ENCODE measurements around the gene NPC1L1. TPM values are rescaled to one million over a fixed set of nuclear protein-coding genes. Genes with fewer than 3 reads are reported as not detected.

Gene NPC1L1
- total and polyA plus RNA-seq, 4 experiments from 2014 or later = 0.19 to 0.23 TPM; not detected in 2

DNA sequence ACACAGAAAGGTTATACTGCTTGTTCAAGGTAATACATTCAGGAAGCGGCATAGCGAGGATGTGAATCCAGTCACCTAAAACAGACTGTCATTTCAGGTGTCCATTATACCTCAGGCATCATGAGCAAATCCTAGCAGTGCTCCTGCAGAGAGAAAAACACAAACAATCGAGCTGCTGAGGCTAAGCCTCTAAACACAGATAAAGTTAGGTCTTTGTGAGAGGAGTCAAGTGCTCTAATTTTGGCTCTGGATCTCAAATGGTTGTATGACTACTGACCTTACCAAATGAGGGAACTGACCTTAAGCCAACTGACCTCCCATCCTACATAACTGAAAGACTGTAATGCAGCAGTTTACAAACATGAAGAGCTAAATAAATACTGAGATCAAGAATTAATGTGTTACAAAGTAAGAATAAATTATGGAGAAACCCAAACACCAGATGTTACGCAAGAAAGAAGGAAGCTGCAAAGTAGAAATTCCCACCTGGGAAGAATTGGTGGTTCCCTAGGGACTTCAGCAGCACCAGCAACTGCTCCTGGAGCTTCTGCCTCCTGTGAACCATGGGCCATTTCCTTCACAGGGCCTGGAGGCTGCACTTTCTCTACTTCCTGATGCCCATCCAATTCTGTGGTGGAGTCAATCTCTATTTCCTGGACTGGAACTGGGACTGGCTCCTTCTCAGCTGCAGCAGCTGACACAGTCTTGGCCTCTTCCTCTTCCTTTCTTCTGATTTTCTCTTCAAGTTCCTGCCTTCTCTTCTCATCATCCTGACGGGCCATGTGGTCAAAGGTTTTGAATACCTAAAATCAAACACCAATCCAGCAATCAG lies 56.4 kb downstream of the NPC1L1 start:
- H3K4me3 Mint-ChIP-seq = peak overlapping the region in 5 of 8 donors; percentile 4 to 51 (median 21)
- H3K27ac Mint-ChIP-seq = peak overlapping the region in 4 of 7 donors; percentile 5 to 57 (median 38)
- H3K27me3 Mint-ChIP-seq = no peaks in the 10 kb centered on the region
- no peak for DNase-seq
- H3K4me3 ChIP-seq (ENCODE audit: low read length in 2 of 2) = no peak overlapping the region
- H3K36me3 Mint-ChIP-seq = peaks cover 50 to 76% of the 10 kb centered on the region in 2 donors
- ChIA-PET CTCF (ENCODE audit: partially characterized antibody) (interaction anchor here (1.1 kb wide), 1 partner anchor 244 kb away, joined by 3 read pairs; no protein-coding TSS in a partner anchor), POLR2A (ENCODE audit: partially characterized antibody) (interaction anchor here (0.9 kb wide), 1 partner anchor 17 kb away, joined by 4 read pairs; no protein-coding TSS in a partner anchor)
- peaks cover 0 to 17% (median 15%) of the 10 kb centered on the region in 8 donors for H3K9me3 Mint-ChIP-seq
- peaks cover 0 to 4% of the 10 kb centered on the region in 2 donors for H3K9me3 ChIP-seq (ENCODE audit: control insufficient read depth in 1 of 2, low read length in 2 of 2)
- peaks cover 53 to 81% (median 67%) of the 10 kb centered on the region in 4 donors for H3K4me1 Mint-ChIP-seq
- H3K27me3 ChIP-seq (ENCODE audit: insufficient read depth, low read length) = no peaks in the 10 kb centered on the region
- peaks cover 39% of the 10 kb centered on the region for H3K36me3 ChIP-seq (ENCODE audit: insufficient read depth, low read length)
- peaks cover 52% of the 10 kb centered on the region for H3K4me1 ChIP-seq (ENCODE audit: insufficient read depth, low read length)
- intact Hi-C loops (cut with micrococcal nuclease) = no loop called here
- no peak overlapping the region for H3K27ac ChIP-seq (ENCODE audit: low read depth, low read length)

DNA sequence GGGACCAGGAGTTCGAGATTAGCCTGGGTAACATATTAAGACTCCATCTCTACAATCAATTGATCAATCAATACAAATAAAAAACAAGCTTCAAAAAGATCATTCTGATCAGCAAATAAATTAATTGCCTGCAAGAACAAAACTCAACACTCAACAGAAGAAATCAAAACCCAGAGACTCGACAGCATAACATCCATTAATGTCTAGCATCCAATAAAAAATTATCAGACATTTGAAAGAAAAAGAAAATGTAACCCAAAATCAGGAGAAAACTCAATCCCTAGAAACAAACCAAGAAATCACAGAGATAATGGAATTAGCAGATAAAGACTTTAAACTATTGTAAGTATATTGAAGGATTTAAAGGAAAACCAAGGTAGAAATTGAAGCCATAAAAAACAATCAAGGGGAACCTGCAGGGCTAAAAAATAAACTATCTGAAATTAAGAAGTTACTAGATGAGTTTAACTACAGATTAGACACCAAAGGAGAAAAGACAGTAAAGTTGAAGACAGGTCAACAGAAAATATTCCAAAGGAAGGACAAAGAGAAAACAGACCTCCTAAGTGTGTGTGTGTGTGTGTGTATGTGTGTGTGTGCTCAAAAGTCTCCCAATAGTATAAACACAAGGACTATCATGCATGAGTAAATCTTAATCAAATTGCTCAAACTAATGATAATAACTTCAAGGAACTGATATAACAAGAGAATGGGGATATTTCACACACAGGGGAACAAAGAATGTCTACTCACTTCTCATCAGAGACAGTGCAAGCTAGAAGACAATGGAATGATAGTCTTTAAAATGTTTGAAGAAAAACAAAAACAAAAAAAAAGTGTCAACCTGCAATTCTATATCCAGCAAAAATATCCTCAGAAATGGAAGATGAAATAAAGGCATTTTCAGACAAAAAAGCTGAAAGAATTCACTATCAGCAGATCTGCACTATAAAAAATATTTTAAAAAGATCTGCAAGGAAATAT lies 58.3 kb downstream of the NPC1L1 start:
- Mint-ChIP-seq H3K9me3 (peaks cover 0 to 17% (median 15%) of the 10 kb centered on the region in 8 donors), H3K27me3 (no peaks in the 10 kb centered on the region), H3K4me1 (peaks cover 44 to 70% (median 54%) of the 10 kb centered on the region in 4 donors), H3K27ac (peak overlapping the region in 2 of 7 donors; percentile 27 to 84), H3K36me3 (peaks cover 60 to 80% of the 10 kb centered on the region in 2 donors), H3K4me3 (peak overlapping the region in 2 of 8 donors; percentile 10 to 29)
- H3K4me1 ChIP-seq (ENCODE audit: insufficient read depth, low read length) = peaks cover 39% of the 10 kb centered on the region
- no peak overlapping the region for H3K4me3 ChIP-seq (ENCODE audit: low read length in 2 of 2)
- ChIA-PET POLR2A (ENCODE audit: partially characterized antibody) (no interaction called here), CTCF (ENCODE audit: partially characterized antibody) (interaction anchor here (1.0 kb wide), 1 partner anchor 242 kb away, joined by 3 read pairs; no protein-coding TSS in a partner anchor)
- H3K36me3 ChIP-seq (ENCODE audit: insufficient read depth, low read length) = peaks cover 46% of the 10 kb centered on the region
- intact Hi-C loops (cut with micrococcal nuclease) = no loop called here
- peaks cover 0 to 4% of the 10 kb centered on the region in 2 donors for H3K9me3 ChIP-seq (ENCODE audit: control insufficient read depth in 1 of 2, low read length in 2 of 2)
- no peak overlapping the region for H3K27ac ChIP-seq (ENCODE audit: low read depth, low read length)
- no peak for DNase-seq
- H3K27me3 ChIP-seq (ENCODE audit: insufficient read depth, low read length) = no peaks in the 10 kb centered on the region

DNA sequence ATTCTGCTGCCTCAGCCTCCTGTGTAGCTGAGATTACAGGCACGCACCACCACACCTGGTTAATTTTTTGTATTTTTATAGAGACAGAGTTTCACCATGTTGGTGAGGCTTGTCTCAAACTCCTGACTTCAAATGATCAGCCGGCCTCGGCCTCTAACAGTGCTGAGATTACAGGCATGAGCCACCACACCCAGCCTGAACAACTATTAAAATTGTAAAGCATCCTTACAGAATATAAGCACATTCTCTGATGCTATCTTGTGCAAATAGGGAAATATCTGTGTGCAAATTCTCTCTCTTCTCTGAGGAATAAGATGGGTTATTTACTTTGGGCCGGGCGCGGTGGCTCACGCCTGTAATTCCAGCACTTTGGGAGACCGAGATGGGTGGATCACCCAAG lies 63.2 kb downstream of the NPC1L1 start:
- no peak overlapping the region for H3K4me3 Mint-ChIP-seq
- intact Hi-C loops (cut with micrococcal nuclease) = loop anchor here (1.0 to 5.0 kb wide), 3 partner anchors 237 to 456 kb away; no protein-coding TSS in a partner anchor
- peaks cover 0 to 9% (median 7%) of the 10 kb centered on the region in 8 donors for H3K9me3 Mint-ChIP-seq
- ChIA-PET CTCF (ENCODE audit: partially characterized antibody) (interaction anchor here (0.7 to 1.8 kb wide), 6 partner anchors 13 to 277 kb away, joined by 3 to 7 read pairs (median 3); partner anchors contain the start of genes NUDCD3 and YKT6), POLR2A (ENCODE audit: partially characterized antibody) (interaction anchor here (0.6 kb wide), 1 partner anchor 37 kb away, joined by 3 read pairs; no protein-coding TSS in a partner anchor)
- H3K36me3 ChIP-seq (ENCODE audit: insufficient read depth, low read length) = peaks cover 43% of the 10 kb centered on the region
- no peak for DNase-seq
- H3K4me3 ChIP-seq (ENCODE audit: low read length in 2 of 2) = no peak overlapping the region
- no peak overlapping the region for H3K27ac ChIP-seq (ENCODE audit: low read depth, low read length)
- H3K36me3 Mint-ChIP-seq = peaks cover 60 to 80% of the 10 kb centered on the region in 2 donors
- H3K27me3 Mint-ChIP-seq = no peaks in the 10 kb centered on the region
- no peaks in the 10 kb centered on the region for H3K9me3 ChIP-seq (ENCODE audit: control insufficient read depth in 1 of 2, low read length in 2 of 2)
- H3K27me3 ChIP-seq (ENCODE audit: insufficient read depth, low read length) = no peaks in the 10 kb centered on the region
- H3K4me1 ChIP-seq (ENCODE audit: insufficient read depth, low read length) = peaks cover 19% of the 10 kb centered on the region
- H3K27ac Mint-ChIP-seq = no peak overlapping the region
- H3K4me1 Mint-ChIP-seq = peaks cover 32 to 61% (median 38%) of the 10 kb centered on the region in 4 donors

DNA sequence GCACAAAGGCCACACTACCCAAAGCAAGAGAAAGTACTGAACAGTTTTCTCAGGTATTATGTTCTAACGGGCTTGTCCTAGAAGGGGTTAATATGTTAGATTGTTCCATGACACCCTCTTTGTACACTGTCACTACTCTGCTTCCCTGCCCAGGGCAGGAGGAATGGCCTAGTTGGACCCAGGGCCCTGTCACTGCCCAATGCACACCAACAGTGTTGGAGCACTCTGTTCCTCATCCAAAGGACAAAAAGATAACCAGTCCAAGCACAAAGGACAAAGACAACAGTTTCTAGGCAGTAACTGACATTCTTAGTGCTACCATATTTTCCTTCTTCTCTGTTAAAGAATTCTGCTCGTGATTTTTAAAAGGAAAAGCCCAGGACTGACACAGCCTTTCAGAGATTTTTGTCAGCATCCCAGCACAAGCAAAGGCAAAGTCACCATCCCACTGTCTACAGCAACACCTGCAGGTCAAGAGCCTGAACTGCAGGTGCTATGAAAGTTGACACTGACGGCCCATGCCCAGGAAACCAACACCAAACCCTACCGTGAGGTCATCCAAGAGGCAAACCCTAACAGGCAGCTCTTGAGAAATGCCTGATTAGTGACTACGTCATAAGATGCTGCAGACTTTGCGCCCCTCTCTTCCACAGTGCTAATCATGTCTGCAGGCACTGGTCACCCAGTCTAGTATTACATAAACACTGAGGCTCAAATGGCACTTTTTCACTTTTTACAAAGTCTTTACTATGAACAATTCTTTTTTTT lies 63.9 kb downstream of the NPC1L1 start:
- POLR2A ChIA-PET (ENCODE audit: partially characterized antibody) = no interaction called here
- H3K4me3 Mint-ChIP-seq = peak overlapping the region in 1 of 8 donors; percentile 46

DNA sequence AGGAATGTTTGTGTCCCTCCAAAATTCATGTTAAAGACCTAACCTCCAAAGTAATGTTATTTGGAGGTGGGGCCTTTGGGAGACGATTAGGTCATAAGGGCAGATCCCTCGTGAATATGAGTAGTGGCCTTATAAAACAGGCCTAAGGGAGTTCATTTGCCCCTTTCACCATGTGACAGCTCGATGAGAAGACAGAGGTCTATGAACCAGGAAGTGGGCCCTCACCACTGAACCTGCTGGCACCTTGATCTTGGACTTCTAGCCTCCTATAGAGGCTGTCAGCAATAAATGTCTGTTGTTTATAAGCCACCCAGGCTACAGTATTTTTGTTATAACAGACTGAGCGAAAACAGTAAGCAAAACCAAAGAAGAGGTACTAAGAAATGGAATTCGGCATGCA lies 64.8 kb downstream of the NPC1L1 start:
- H3K9me3 Mint-ChIP-seq = no peaks in the 10 kb centered on the region
- DNase-seq = no peak
- peaks cover 62 to 78% of the 10 kb centered on the region in 2 donors for H3K36me3 Mint-ChIP-seq
- H3K4me1 ChIP-seq (ENCODE audit: insufficient read depth, low read length) = peaks cover 27% of the 10 kb centered on the region
- no peaks in the 10 kb centered on the region for H3K27me3 ChIP-seq (ENCODE audit: insufficient read depth, low read length)
- intact Hi-C loops (cut with micrococcal nuclease) = loop anchor here (2.0 to 5.0 kb wide), 2 partner anchors 404 to 454 kb away; no protein-coding TSS in a partner anchor
- ChIA-PET POLR2A (ENCODE audit: partially characterized antibody) (interaction anchor here (1.7 kb wide), 1 partner anchor 14 kb away, joined by 7 read pairs; the partner anchor contains the start of gene NUDCD3), CTCF (ENCODE audit: partially characterized antibody) (interaction anchor here (0.9 to 2.7 kb wide), 6 partner anchors 12 to 235 kb away, joined by 3 to 17 read pairs (median 6); partner anchors contain the start of gene NUDCD3)
- H3K27ac Mint-ChIP-seq = peak overlapping the region in 4 of 7 donors; percentile 22 to 69 (median 40)
- peaks cover 33% of the 10 kb centered on the region for H3K36me3 ChIP-seq (ENCODE audit: insufficient read depth, low read length)
- H3K4me1 Mint-ChIP-seq = peaks cover 28 to 61% (median 41%) of the 10 kb centered on the region in 4 donors
- no peak overlapping the region for H3K4me3 Mint-ChIP-seq
- H3K9me3 ChIP-seq (ENCODE audit: control insufficient read depth in 1 of 2, low read length in 2 of 2) = no peaks in the 10 kb centered on the region
- H3K27ac ChIP-seq (ENCODE audit: low read depth, low read length) = no peak overlapping the region
- no peaks in the 10 kb centered on the region for H3K27me3 Mint-ChIP-seq
- H3K4me3 ChIP-seq (ENCODE audit: low read length in 2 of 2) = no peak overlapping the region

More for the DNA sequence above, 63.9 kb downstream of the NPC1L1 start:
- Histone ChIP-seq H3K36me3 (ENCODE audit: insufficient read depth, low read length) (peaks cover 38% of the 10 kb centered on the region), H3K27ac (ENCODE audit: low read depth, low read length) (no peak overlapping the region), H3K4me3 (ENCODE audit: low read length in 2 of 2) (no peak overlapping the region), H3K9me3 (ENCODE audit: control insufficient read depth in 1 of 2, low read length in 2 of 2) (no peaks in the 10 kb centered on the region), H3K4me1 (ENCODE audit: insufficient read depth, low read length) (peaks cover 20% of the 10 kb centered on the region), H3K27me3 (ENCODE audit: insufficient read depth, low read length) (no peaks in the 10 kb centered on the region)
- H3K9me3 Mint-ChIP-seq = peaks cover 0 to 2% (median under 1%) of the 10 kb centered on the region in 8 donors
- CTCF ChIA-PET (ENCODE audit: partially characterized antibody) = interaction anchor here (0.6 to 1.8 kb wide), 6 partner anchors 9 to 276 kb away, joined by 3 to 7 read pairs (median 3); partner anchors contain the start of genes NUDCD3 and YKT6
- DNase-seq = peak; percentile 68 to 72 (median 69)
- peaks cover 27 to 58% (median 36%) of the 10 kb centered on the region in 4 donors for H3K4me1 Mint-ChIP-seq
- H3K36me3 Mint-ChIP-seq = peaks cover 60 to 80% of the 10 kb centered on the region in 2 donors
- intact Hi-C loops (cut with micrococcal nuclease) = loop anchor here (1.0 to 5.0 kb wide), 3 partner anchors 236 to 455 kb away; no protein-coding TSS in a partner anchor
- no peaks in the 10 kb centered on the region for H3K27me3 Mint-ChIP-seq
- peak overlapping the region in 5 of 7 donors; percentile 15 to 81 (median 70) for H3K27ac Mint-ChIP-seq

DNA sequence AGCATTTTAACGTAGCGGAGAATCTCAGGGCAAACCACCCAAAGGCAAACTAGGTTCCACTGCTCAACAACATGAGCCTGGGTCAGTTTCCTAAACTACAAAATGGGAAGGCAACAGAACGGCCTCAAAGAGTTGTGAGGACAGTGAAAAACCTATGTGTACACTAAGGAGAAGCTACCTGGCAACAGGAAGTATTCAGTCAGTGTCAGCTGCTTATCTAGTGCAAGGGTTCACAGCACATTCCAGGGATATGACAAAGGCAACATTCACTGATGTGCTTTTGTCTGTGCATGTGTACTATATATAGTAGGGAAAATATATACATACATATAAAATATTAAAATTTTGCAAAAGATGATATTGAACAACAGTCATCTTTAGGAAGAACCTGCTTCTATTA lies 67.8 kb downstream of the NPC1L1 start:
- Histone ChIP-seq H3K4me3 (ENCODE audit: low read length in 2 of 2) (no peak overlapping the region), H3K27me3 (ENCODE audit: insufficient read depth, low read length) (no peaks in the 10 kb centered on the region), H3K36me3 (ENCODE audit: insufficient read depth, low read length) (peaks cover 25% of the 10 kb centered on the region), H3K4me1 (ENCODE audit: insufficient read depth, low read length) (peaks cover 30% of the 10 kb centered on the region), H3K9me3 (ENCODE audit: control insufficient read depth in 1 of 2, low read length in 2 of 2) (no peaks in the 10 kb centered on the region), H3K27ac (ENCODE audit: low read depth, low read length) (no peak overlapping the region)
- intact Hi-C loops (cut with micrococcal nuclease) = no loop called here
- CTCF ChIA-PET (ENCODE audit: partially characterized antibody) = no interaction called here
- Mint-ChIP-seq H3K27ac (no peak overlapping the region), H3K36me3 (peaks cover 59 to 80% of the 10 kb centered on the region in 2 donors), H3K9me3 (no peaks in the 10 kb centered on the region), H3K27me3 (no peaks in the 10 kb centered on the region), H3K4me1 (peaks cover 38 to 71% (median 54%) of the 10 kb centered on the region in 4 donors), H3K4me3 (peak overlapping the region in 1 of 8 donors; percentile 26)
- no peak for DNase-seq
- POLR2A ChIA-PET (ENCODE audit: partially characterized antibody) = interaction anchor here (1.8 kb wide), 1 partner anchor 16 kb away, joined by 4 read pairs; no protein-coding TSS in a partner anchor

Measured in CD4-positive, alpha-beta memory T cell (primary cell).